SJSA1 (cell line): ENCODE data around the gene MAU2. TPM values are rescaled to one million over a fixed set of nuclear protein-coding genes. Genes with fewer than 3 reads are reported as not detected.
A peak's percentile ranks its signal among the peaks of the same experiment; 100 is the strongest.
"Not testable (repeated sequence)": the region's sequence is repeated elsewhere in the genome, so short reads cannot be mapped to it uniquely, and the experiment has no call there.

Experiments
- DNase-seq, 2 experiments: peaks; one replicate each; pipeline ENCODE4 v3.0.0-alpha.2; 2015 to 2020; ENCODE audit warnings: low spot score in 2 of 2, low read depth in 1 of 2
- H3K27ac ChIP-seq: fragments of 250-450 bp; sonication (Bioruptor Pico); 2 replicates; pipeline ENCODE4 v1.5.1; 2020; ENCODE audit warnings: mild to moderate bottlenecking, moderate library complexity
- H3K27me3 ChIP-seq: fragments of 250-450 bp; sonication (Bioruptor Pico); replicated peaks from 2 replicates; pipeline ENCODE4 v1.5.1; 2020; ENCODE audit warnings: mild to moderate bottlenecking, moderate library complexity
- H3K36me3 ChIP-seq: fragments of 250-450 bp; sonication (Bioruptor Pico); 2 replicates; pipeline ENCODE4 v1.5.1; 2020; ENCODE audit warnings: mild to moderate bottlenecking
- H3K4me1 ChIP-seq: fragments of 250-450 bp; sonication (Bioruptor Pico); replicated peaks from 2 replicates; pipeline ENCODE4 v1.6.1; 2021; ENCODE audit warnings: mild to moderate bottlenecking
- H3K4me3 ChIP-seq: fragments of 250-450 bp; sonication (Bioruptor Pico); 2 replicates; pipeline ENCODE4 v1.5.1; 2020; ENCODE audit warnings: mild to moderate bottlenecking
- H3K9me3 ChIP-seq: fragments of 250-450 bp; sonication (Bioruptor Pico); replicated peaks from 2 replicates; pipeline ENCODE4 v1.5.1; 2020; ENCODE audit warnings: mild to moderate bottlenecking
- total RNA-seq: library from RNA; depleted of rRNA; stranded (reverse); fragments of >200 nt; shearing (Covaris generic); gene quantifications from 2 replicates; pipeline ENCODE4 v1.2.3, GENCODE V29; 2014

The MAU2 gene
- total RNA-seq, 1 experiment from 2014 or later = 19.7 TPM

DNA sequence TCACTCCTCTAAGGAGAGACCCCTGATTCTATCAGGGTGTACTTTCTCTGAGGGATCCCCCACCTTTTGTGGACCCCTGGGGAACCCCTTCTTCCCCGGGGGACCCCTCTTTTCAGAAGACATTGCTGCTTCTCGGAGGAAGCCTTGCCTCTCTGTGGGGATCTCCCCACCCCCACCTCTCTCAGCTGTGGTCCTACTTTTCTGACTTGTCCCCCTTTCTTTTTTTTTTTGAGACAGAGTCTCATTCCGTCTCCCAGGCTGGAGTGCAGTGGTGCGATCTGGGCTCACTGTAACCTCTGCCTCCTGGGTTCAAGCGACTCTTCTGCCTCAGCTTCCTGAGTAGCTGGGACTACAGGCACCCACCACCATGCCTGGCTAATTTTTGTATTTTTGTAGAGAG lies 66.5 kb downstream of the MAU2 start:
- Histone ChIP-seq H3K27ac (no peak overlapping the region), H3K4me3 (peak overlapping the region; percentile 94), H3K27me3 (no peaks in the 10 kb centered on the region), H3K36me3 (peaks cover 19% of the 10 kb centered on the region), H3K9me3 (peaks cover 3% of the 10 kb centered on the region; the same call in 1 of the 2 replicates), H3K4me1 (peaks cover 15% of the 10 kb centered on the region)
- DNase-seq = no peak

DNA sequence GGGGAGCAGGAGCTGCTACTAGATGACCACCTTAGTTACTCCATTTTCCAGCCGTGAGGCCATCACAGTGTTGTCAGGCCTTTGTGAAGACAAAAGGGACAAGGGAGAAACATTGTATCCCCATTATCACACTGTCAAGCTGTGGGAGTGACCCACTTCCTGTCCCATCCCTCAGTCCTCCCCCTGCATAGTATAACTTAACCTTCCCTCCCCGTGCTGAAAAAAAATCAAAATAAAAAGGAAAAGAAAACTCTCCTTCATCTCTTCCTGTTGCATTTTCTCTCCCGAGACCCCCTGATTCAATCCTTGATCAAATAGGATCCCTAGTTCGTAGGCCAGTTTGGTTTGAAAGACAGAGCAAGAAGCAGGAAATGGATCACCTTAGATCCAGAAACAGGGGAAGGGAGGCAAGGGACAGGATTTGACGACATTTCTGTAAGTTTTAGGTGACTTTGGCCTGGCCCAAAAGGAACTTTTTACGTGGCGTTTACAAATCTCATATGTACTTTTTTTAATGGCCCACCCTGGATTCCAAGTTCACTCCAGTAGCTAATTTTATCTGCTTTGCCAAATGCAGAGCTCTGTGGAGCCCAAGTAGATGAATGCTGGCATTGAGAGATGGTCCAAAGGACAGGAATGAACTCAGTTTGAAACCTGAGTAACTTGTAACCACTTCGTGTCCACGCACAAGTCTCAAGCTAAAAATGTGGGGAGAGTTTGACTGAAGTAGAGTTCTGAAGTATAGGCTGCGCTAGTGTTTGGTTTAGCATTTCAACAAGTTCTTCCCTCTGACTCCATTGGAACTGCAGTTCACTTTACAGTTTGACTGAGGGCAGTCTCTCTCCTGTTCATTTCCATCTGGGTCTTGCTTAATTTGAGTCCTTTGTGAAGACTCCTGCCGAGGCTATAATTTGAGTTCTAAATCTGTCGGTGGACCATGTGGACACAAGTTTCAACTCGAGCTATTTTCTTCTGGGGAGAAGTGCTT lies 68.2 kb downstream of the MAU2 start:
- Histone ChIP-seq H3K36me3 (peaks cover 19% of the 10 kb centered on the region), H3K27me3 (no peaks in the 10 kb centered on the region), H3K4me1 (peaks cover 15% of the 10 kb centered on the region), H3K27ac (no peak overlapping the region), H3K9me3 (peaks cover 3% of the 10 kb centered on the region; the same call in 1 of the 2 replicates), H3K4me3 (no peak overlapping the region)
- no peak for DNase-seq

DNA sequence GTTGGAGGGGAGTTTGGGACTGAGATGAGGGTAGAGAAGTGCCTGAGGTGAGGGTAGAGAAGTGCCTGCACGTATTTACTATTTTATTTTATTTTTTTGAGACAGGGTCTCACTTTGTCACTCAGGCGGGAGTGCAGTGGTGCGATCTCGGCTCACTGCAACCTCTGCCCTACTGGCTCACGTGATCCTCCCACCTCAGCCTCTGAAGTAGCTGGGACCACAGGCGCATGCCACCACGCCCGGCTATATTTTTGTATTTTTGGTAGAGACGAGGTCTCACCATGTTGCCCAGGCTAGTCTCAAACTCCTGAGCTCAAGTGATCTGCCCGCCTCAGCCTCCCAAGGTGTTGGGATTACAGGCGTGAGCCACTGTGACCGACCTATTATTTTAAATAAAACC lies 69.1 kb downstream of the MAU2 start:
- Histone ChIP-seq H3K4me1 (peaks cover 11% of the 10 kb centered on the region), H3K36me3 (peaks cover 19% of the 10 kb centered on the region)
- H3K9me3 ChIP-seq, DNase-seq, H3K27ac ChIP-seq, H3K4me3 ChIP-seq, H3K27me3 ChIP-seq: not testable (repeated sequence)

DNA sequence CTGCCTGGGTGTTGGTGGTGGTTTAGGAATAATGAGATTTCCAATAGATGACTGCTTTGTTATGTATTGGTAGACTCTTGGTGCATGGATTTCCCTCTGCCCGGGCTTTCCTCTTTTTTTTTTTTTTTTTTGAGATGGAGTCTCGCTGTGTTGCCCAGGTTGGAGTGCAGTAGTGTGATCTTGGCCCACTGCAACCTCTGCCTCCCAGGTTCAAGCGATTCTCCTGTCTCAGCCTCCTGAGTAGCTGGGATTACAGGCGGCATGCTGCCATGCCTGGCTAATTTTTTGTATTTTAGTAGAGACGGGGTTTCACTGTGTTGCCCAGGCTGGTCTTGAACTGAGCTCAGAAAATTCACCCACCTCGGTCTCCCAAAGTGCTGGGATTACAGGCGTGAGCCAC lies 73.7 kb downstream of the MAU2 start:
- H3K27ac ChIP-seq, H3K36me3 ChIP-seq, H3K4me1 ChIP-seq, DNase-seq, H3K4me3 ChIP-seq, H3K9me3 ChIP-seq, H3K27me3 ChIP-seq: not testable (repeated sequence)

DNA sequence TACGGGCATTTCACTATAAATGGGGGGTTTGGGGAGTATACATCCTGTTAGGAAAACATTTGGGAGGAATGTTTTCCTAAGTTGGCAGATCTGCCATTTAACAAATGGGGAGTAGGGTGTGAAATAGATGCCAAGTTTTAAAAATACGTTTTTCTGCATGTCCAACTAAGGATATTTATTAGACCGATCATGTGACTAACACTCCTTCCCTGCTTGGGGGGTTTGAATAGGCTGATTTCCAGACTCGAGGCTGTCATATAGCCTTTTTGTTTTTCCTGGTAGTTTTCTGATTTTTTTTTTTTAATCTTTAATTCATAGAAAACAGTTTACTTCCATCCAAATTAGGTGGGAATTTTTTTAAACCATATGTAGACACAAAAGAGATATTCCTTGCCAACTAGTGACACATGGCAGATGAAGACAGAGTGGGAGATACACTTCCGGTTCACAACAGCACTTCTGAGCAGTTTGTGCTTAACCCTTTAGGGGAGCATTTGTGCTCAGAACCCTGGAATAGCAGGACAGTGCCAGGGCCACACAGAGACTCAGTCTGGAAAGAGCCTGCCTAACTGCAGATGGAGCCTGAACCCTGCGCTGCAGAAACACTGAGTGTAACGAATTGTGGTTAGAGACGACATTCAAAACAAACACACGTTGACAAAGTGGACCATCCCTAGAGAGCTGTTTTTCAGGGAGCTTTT lies 79.3 kb downstream of the MAU2 start:
- H3K4me3 ChIP-seq = no peak overlapping the region
- peak in 1 of 2 experiments; percentile 27 for DNase-seq
- H3K27ac ChIP-seq = no peak overlapping the region
- peaks cover 25% of the 10 kb centered on the region for H3K4me1 ChIP-seq
- H3K36me3 ChIP-seq = no peaks in the 10 kb centered on the region
- H3K27me3 ChIP-seq = no peaks in the 10 kb centered on the region
- H3K9me3 ChIP-seq = no peaks in the 10 kb centered on the region

DNA sequence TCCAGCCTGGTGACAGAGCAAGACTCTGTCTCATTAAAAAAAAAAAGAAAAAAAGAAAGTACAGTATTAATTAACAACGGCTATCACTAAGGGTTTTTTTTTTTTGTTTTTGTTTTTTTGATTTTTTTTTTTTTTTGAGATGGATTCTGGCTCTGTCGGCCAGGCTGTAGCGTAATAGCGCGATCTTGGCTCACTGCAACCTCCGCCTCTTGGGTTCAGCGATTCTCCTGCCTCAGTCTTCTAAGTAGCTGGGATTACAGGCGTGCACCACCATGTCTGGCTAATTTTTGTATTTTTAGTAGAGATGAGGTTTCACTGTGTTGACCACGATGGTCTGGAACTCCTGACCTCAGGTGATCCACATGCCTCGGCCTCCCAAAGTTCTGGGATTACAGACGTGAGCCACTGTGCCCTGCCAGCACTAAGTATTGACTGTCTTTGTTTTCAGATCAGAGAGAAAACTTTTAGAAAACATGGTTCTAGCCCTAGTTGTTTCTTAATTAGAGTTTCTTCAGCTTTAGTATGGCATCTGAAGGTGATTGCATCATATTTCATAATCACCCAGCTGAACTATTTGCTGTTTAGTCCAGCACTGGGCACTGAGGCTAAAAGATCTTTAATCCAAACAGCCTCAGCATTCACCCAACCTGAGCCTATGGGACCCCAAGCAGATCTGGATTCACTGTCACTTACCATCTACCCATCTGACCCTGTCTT lies 82.2 kb downstream of the MAU2 start:
- H3K27ac ChIP-seq = no peak overlapping the region
- H3K4me3 ChIP-seq = no peak overlapping the region
- DNase-seq = no peak
- 0 out of 2 replicates have a peak, but pooled peaks cover 3% of the 10 kb centered on the region for H3K36me3 ChIP-seq
- H3K9me3 ChIP-seq = no peaks in the 10 kb centered on the region
- peaks cover 32% of the 10 kb centered on the region for H3K4me1 ChIP-seq
- no peaks in the 10 kb centered on the region for H3K27me3 ChIP-seq

DNA sequence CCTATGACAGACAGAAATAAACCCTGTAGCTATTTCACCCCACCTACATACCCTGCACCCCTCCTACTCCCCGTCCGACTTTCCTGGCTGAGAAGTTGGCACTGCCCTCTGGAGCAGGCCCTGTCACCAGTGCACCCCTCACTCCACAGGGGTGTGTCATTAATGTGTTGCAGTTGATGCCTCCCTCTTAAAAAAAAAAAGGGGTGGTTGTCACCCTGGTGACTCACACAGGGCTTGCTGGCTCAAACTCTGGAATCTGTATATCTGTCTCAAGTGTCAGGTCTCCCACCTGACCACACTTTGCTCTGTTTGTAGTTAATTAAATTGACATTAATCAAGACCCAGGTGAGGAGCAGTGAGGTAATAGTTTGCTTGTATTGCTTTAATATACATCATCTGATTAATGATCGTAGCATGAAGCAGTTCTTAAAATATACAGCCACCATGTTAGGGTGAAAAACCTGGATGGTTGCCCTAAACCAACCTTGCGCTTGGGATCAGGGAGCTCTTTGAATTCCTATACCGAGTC lies 82.8 kb downstream of the MAU2 start:
- H3K36me3 ChIP-seq = 0 out of 2 replicates have a peak, but pooled peaks cover 3% of the 10 kb centered on the region
- peak in 1 of 2 experiments; percentile 21 for DNase-seq
- no peak overlapping the region for H3K27ac ChIP-seq
- H3K4me3 ChIP-seq = no peak overlapping the region
- no peaks in the 10 kb centered on the region for H3K27me3 ChIP-seq
- peaks cover 32% of the 10 kb centered on the region for H3K4me1 ChIP-seq
- no peaks in the 10 kb centered on the region for H3K9me3 ChIP-seq

DNA sequence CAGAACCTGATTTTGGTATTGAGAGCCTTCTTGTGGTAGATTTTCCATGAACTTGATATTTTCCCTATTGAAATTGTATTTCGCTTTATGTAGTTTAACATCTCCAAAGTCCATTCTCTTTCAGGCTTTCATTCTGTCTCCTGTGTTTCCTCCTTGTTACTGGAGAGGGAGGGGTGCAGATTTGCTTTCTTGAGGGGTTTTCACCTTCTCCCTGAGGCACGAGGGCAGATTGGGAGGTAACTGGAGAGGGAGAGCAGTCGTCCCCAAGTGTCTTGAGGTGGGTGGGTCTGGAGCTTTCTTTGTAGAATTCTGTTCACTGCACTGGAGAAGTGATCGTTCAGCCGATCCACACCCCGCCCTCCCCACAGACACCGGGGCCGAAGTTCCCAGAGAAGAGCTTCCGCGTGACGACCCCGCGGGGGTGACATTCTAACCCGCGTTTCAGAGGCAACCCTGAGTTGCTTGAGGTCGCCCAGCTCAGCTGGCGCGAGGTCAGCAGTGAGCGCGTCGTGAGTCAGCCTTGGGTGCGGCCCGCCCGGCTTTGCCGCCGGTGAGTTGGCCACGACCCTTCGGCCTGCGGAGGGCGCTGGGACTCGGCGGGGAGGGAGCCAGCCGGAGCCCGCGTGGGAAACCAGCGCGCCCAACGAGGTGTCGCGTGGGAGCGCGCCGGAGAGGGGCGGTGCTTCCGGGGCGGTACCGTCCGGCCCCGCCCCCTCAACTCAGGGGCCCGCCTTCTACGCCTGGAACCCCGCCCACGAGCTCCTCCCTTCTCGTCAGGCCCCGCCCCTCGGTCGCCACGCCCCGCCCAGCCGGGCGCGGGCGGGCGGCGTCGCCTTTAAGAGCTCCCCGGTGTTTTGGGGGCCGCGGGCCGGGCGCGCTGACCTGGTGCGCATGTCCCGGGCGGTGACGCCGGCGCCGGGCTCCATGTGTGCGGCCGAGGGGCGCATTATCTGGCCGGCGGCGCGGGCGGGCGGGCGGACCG lies 84.5 kb downstream of the MAU2 start, which contains the start of gene GATAD2A:
TSS of gene GATAD2A (plus strand) at position 797 of the 982 bp plus-strand sequence. CDS start 59,671 bp downstream, outside the sequence.
- peak; percentile 91 to 98 for DNase-seq
- Histone ChIP-seq H3K9me3 (no peaks in the 10 kb centered on the region), H3K4me1 (peaks cover 23% of the 10 kb centered on the region)

DNA sequence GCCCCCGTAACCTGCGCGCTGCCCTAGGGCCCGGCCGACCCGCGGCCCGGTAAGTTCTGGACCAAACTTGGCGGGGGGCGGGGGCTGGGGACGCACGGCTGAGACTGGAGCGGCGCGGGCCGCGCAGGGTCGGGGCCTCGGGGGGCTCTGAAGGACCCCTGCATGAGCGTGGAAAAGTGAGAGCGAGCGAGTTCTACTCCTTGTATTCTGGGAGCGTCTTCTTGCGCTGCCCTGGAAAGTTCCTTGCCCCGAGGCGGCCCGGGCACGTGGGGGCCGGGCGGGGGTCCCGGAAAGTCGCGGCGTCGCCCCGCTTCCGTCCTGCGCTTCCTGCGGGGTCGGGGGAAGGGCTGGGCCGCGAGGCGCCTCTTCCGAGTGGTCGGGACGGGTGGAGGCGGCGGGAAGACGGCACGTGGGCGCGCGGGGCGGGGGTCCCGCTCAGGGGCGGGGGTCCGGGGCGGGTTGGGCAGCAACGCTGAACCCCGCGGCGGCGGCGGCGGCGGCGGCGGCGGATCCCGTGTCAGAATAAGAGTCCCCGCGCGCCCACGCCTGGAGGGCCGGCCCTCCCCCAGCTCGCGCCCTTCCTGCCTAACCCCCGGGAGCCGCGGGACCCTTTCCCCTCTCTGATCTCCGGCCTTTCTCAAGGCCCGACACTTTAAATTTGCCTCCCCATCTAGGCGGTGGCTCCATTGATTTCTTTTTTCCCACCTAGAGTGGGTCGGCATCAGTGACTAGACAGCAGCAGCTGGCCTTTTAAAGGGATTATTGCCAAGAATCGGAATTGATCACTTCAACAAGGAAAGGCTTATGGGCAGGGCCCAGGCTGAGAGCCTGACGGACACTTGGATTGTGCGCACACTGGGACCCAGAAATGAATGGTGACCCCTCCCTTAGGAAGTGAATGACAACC lies 85.6 kb downstream of the MAU2 start:
- H3K36me3 ChIP-seq = 0 out of 2 replicates have a peak, but pooled peaks cover 9% of the 10 kb centered on the region
- peaks cover 20% of the 10 kb centered on the region for H3K4me1 ChIP-seq
- peak in 1 of 2 experiments; percentile 58 for DNase-seq
- peak overlapping the region; percentile 73 for H3K4me3 ChIP-seq
- no peaks in the 10 kb centered on the region for H3K9me3 ChIP-seq
- no peaks in the 10 kb centered on the region for H3K27me3 ChIP-seq
- peak overlapping the region; percentile 50 for H3K27ac ChIP-seq

More for the DNA sequence above, 84.5 kb downstream of the MAU2 start, which contains the start of gene GATAD2A:
- Histone ChIP-seq H3K4me3 (peak within 1 kb of the TSS; percentile 73), H3K36me3 (0 out of 2 replicates have a peak, but pooled peaks cover 3% of the 10 kb centered on the region), H3K27me3 (no peaks in the 10 kb centered on the region), H3K27ac (peak within 1 kb of the TSS; percentile 67)

DNA sequence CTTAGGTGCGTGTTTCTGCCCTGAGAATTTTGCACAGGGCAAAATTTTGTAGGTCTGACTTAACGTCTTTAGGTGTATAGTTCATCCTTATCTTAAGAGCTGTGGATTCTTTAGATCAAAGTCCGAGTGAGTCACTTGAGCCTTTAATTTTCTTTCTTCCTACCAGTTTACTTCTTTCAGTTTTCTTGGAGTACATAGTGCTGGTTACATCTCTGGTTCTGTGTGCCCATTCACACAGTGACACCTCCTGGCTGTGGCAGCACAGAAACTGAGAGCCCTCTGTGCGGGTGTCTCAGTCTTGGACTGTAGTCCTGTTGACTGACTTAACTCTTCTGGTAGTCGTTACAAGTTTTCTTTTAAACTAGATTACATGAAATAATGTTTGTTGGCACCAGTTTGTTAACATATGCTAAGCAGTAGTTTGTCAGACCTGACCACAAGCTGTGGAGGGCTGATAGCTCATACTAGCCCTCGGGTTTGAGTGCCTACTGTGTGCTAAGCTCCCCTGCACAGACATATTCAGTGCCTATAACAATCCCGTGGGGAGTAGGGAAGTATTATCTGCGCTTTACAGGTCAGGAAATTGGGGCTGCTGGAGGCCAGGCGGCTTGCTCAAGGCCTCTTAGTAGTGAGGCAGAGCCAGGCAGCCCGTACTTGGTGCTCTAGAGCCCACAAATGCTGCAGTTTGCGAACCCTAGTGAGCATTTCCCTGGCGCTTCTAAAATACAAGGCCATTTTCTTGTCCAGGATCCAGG lies 86.4 kb downstream of the MAU2 start:
- Histone ChIP-seq H3K4me1 (peaks cover 20% of the 10 kb centered on the region), H3K27ac (no peak overlapping the region), H3K27me3 (no peaks in the 10 kb centered on the region), H3K4me3 (peak overlapping the region; percentile 73), H3K9me3 (no peaks in the 10 kb centered on the region), H3K36me3 (0 out of 2 replicates have a peak, but pooled peaks cover 14% of the 10 kb centered on the region)
- DNase-seq = peak in 1 of 2 experiments; percentile 58

DNA sequence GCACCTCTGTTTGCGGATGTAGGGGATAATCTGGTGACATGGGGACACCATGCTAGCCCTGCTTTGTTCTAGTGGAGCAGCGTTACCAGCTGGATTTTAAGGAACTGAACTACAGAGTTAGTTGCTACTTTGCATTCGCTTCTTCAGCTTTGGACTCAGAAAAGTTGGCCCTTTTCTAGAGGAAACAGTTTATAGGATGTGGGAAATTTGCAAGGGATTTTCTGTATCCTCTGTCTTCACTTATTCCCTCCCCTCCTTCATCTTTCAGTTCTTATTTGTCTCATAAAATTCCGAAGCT lies 87.0 kb downstream of the MAU2 start:
- no peak for DNase-seq
- no peaks in the 10 kb centered on the region for H3K9me3 ChIP-seq
- H3K27ac ChIP-seq = no peak overlapping the region
- 0 out of 2 replicates have a peak, but pooled peaks cover 14% of the 10 kb centered on the region for H3K36me3 ChIP-seq
- H3K4me3 ChIP-seq = no peak overlapping the region
- peaks cover 20% of the 10 kb centered on the region for H3K4me1 ChIP-seq
- no peaks in the 10 kb centered on the region for H3K27me3 ChIP-seq
